GM12878 (cell line): ENCODE results near the gene NCS1. TPM values are rescaled to one million over a fixed set of nuclear protein-coding genes. Genes with fewer than 3 reads are reported as not detected.

Experiments used
- ATAC-seq: fragments of 200-7000 bp; cut with Tn5 transposase; 3 replicates; pipeline ENCODE4 v1.9.1; 2020; ENCODE audit warnings: mild to moderate bottlenecking, moderate library complexity
- BruUV-seq: library from RNA; stranded (reverse); fragments of 400-500 nt; replicated peaks from 2 replicates; lab custom pipeline; 2021; lab: Mats Ljungman, UMichigan
- CTCF ChIA-PET: fragments of 300-600 bp; sonication (Branson Sonifier 250); formaldehyde crosslinking; extraction: SDS; loops from one replicate; lab custom pipeline; 2021; ENCODE audit warnings: inconsistent platforms; lab: Yijun Ruan, JAX
- POLR2A ChIA-PET: fragments of 350-600 bp; formaldehyde crosslinking; extraction: SDS; loops from one replicate; lab custom pipeline; 2021; ENCODE audit warnings: inconsistent platforms; lab: Charles Lee
- RAD21 ChIA-PET: fragments of 300-600 bp; sonication (Branson Sonifier 250); formaldehyde crosslinking; loops from one replicate; lab custom pipeline; 2023; ENCODE audit warnings: antibody characterized with exemption; ENCODE audit not compliant: unreplicated experiment; lab: Charles Lee
- SMC1A ChIA-PET: fragments of 300-600 bp; sonication (Branson Sonifier 250); formaldehyde crosslinking; loops from one replicate; lab custom pipeline; 2023; ENCODE audit not compliant: unreplicated experiment, uncharacterized antibody; lab: Charles Lee
- DNase-seq: peaks from one replicate; pipeline ENCODE4 v3.0.0-alpha.2; 2011; ENCODE audit warnings: low read depth, low spot score
- FAIRE-seq: peaks from 3 replicates; lab custom pipeline; 2011; peaks lifted over from hg19 to GRCh38; lab: Jason Lieb, UNC
- H2AFZ ChIP-seq: 2 replicates; pipeline ENCODE4 v1.6.0; 2011; ENCODE audit warnings: low read depth, low read length, control low read depth; ENCODE audit not compliant: control insufficient read depth
- H3K27ac ChIP-seq: 2 replicates; pipeline ENCODE4 v1.5.1; 2011; ENCODE audit warnings: control low read depth; ENCODE audit not compliant: control insufficient read depth, insufficient read depth
- H3K27me3 ChIP-seq, 2 experiments: replicated peaks in 1 of 2; 2 replicates each; pipeline versions ENCODE4 v1.6.0 to v1.6.1; 2011; ENCODE audit warnings: low read length in 1 of 2; ENCODE audit not compliant: control insufficient read depth in 2 of 2, insufficient read depth in 2 of 2
- H3K36me3 ChIP-seq, 2 experiments: 2 replicates each; pipeline ENCODE4 v1.5.1; 2011; ENCODE audit warnings: low read length in 1 of 2; ENCODE audit not compliant: control insufficient read depth in 2 of 2, insufficient read depth in 2 of 2
- H3K4me1 ChIP-seq: 2 replicates; pipeline ENCODE4 v1.6.1; 2011; ENCODE audit warnings: mild to moderate bottlenecking, low read length, moderate library complexity, mixed read lengths; ENCODE audit not compliant: control insufficient read depth, insufficient read depth
- H3K4me2 ChIP-seq: 2 replicates; pipeline ENCODE4 v1.6.0; 2011; ENCODE audit warnings: control low read depth; ENCODE audit not compliant: control insufficient read depth, insufficient read depth
- H3K4me3 ChIP-seq: fragments of 200-600 bp; sonication (generic); 2 replicates; pipeline ENCODE4 v1.5.1; 2016
- H3K79me2 ChIP-seq: 2 replicates; pipeline ENCODE4 v1.6.0; 2011; ENCODE audit warnings: low read length; ENCODE audit not compliant: control insufficient read depth, insufficient read depth
- H3K9ac ChIP-seq: 2 replicates; pipeline ENCODE4 v1.8.0; 2011; ENCODE audit warnings: low read length, control low read depth, mixed read lengths; ENCODE audit not compliant: control insufficient read depth, insufficient read depth
- H3K9me3 ChIP-seq: replicated peaks from 3 replicates; pipeline ENCODE4 v1.5.1; 2011; ENCODE audit warnings: mild to moderate bottlenecking, low read length; ENCODE audit not compliant: control insufficient read depth, insufficient read depth
- H4K20me1 ChIP-seq: 2 replicates; pipeline ENCODE4 v1.6.0; 2011; ENCODE audit not compliant: control insufficient read depth, insufficient read depth
- CBX3 ChIP-seq: fragments of 200-600 bp; sonication (generic); IDR thresholded peaks from 2 replicates; pipeline ENCODE4 v1.6.1; 2016; ENCODE audit warnings: low read depth, borderline replicate concordance
- EED ChIP-seq: sonication (generic); IDR thresholded peaks from 2 replicates; pipeline ENCODE4 v1.6.1; 2016; ENCODE audit warnings: antibody characterized with exemption, low read depth
- FOXK2 ChIP-seq: fragments of 450-650 bp; IDR thresholded peaks from 2 replicates; pipeline ENCODE4 v1.6.1; 2017; ENCODE audit warnings: mild to moderate bottlenecking, moderate library complexity
- HDGF ChIP-seq: fragments of 450-650 bp; IDR thresholded peaks from 2 replicates; pipeline ENCODE4 v1.6.1; 2016; ENCODE audit warnings: antibody characterized with exemption
- NR2C1 ChIP-seq: fragments of 450-650 bp; IDR thresholded peaks from 2 replicates; pipeline ENCODE4 v1.6.1; 2017; ENCODE audit warnings: antibody characterized with exemption, mild to moderate bottlenecking, moderate library complexity
- POLR2A ChIP-seq: IDR thresholded peaks from 2 replicates; pipeline ENCODE4 v1.6.1; 2011; ENCODE audit warnings: low read depth, mild to moderate bottlenecking, low read length
- RB1 ChIP-seq: fragments of 450-650 bp; formaldehyde crosslinking; IDR thresholded peaks from 2 replicates; pipeline ENCODE4 v1.6.1; 2017; ENCODE audit warnings: mild to moderate bottlenecking, borderline replicate concordance
- SIN3A ChIP-seq: IDR thresholded peaks from 2 replicates; pipeline ENCODE4 v1.6.1; 2012; ENCODE audit warnings: low read depth, low read length, improper control_type of control experiment
- ZNF687 ChIP-seq: fragments of 450-650 bp; IDR thresholded peaks from 2 replicates; pipeline ENCODE4 v1.6.1; 2017; ENCODE audit warnings: mild to moderate bottlenecking, moderate library complexity
- WGBS: methylation state at CpG from one replicate; pipeline ENCODE4 v1.1.6; 2016; ENCODE audit warnings: low lambda C conversion rate; ENCODE audit not compliant: insufficient replicate concordance, insufficient coverage; ENCODE audit errors: missing lambda C conversion rate; 5-methylcytosine and 5-hydroxymethylcytosine counted together
- in situ Hi-C: fragments of 300-500 bp; cut with MboI; formaldehyde crosslinking; loops from 9 replicates; pipeline ENCODE4 v1.14.3; 2018; ENCODE audit warnings: mixed read lengths
- intact Hi-C: fragments of 100-400 bp; cut with micrococcal nuclease; formaldehyde crosslinking; loops from one replicate; pipeline ENCODE4 v1.14.2; 2022; ENCODE audit not compliant: unreplicated experiment
- polyA plus RNA-seq, 11 experiments: library from polyadenylated mRNA; depleted of rRNA in 4 of 11; unstranded in 6 of 11; stranded (reverse) in 5 of 11; fragments of >200 nt; fragmentation: Nextera tagmentation in 4 of 11; fragmentation: Illumina TruSeq in 1 of 11; extraction: Ambion mirVana in 4 of 11; extraction: Trizol in 1 of 11; gene quantifications; 1 replicate in 1 of 11; 2 replicates in 10 of 11; pipeline versions ENCODE4 v1.2.1 to v1.2.3, GENCODE V29; 2011 to 2016; ENCODE audit warnings: inconsistent platforms in 2 of 11, missing spikeins in 2 of 11, low read depth in 1 of 11
- total RNA-seq, 4 experiments: library from RNA; depleted of rRNA in 3 of 4; stranded (reverse); fragments of >200 nt in 3 of 4; fragmentation: Illumina TruSeq in 1 of 4; extraction: Trizol in 1 of 4; gene quantifications; 2 replicates each; pipeline versions ENCODE4 v1.2.1 to v1.2.3, GENCODE V29; 2013 to 2021
- TF ChIP-seq, protein P1 (sequence below), 3 experiments: IDR thresholded peaks in 2 of 3; conservative IDR thresholded peaks in 1 of 3; 2 replicates each; pipeline ENCODE4 v1.5.1; 2011; ENCODE audit warnings: low read depth in 3 of 3, low read length in 3 of 3, mild to moderate bottlenecking in 3 of 3, control low read depth in 2 of 3, moderate library complexity in 2 of 3, inconsistent platforms in 1 of 3, mixed read lengths in 1 of 3; ENCODE audit not compliant: control insufficient read depth in 2 of 3, insufficient read depth in 1 of 3; ENCODE audit errors: extremely low read depth in 1 of 3

NCS1 gene
- total and polyA plus RNA-seq, 10 of the 15 experiments (the other 5 are each of a cell fraction or from before 2014, with no cell fraction given): 0.04 to 0.22 (median 0.06) TPM; not detected in 4

DNA sequence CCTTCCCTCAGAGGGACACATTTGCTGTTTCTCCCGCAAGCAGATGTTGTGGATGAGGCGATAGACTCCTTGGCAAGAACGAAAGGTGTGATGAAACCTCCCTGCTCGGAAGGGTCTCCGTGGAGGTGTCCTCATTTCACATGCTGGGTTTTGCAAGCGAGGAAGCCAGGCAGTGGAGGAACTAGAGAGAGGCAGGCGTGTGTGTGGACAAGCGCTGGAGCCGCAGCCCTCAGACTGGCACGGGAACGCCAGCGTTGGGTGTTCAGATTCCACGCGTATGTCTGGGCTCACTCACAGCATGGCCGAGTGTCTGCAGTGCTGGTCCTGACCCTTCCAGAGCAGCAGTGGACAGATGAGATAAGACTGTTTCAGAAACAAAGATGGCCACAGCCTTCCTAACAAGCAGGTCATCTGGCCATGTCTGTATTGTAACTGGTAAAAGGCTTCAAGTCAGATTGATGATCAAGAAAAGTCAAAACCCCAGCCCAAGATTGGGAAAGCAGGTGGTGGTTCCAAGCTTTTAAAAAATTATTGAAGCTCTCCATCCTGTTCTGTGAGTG is 35.0 kb upstream of the NCS1 start:
- Histone ChIP-seq H3K4me3 (no peak overlapping the region), H3K9me3 (no peaks in the 10 kb centered on the region), H3K27ac (no peak overlapping the region), H3K4me1 (no peaks in the 10 kb centered on the region), H3K79me2 (no peaks in the 10 kb centered on the region), H3K27me3 (no peaks in the 10 kb centered on the region), H3K9ac (no peak overlapping the region), H3K36me3 (0 out of 4 replicates have a peak, but pooled peaks cover 0 to 2% of the 10 kb centered on the region in 2 experiments), H4K20me1 (no peaks in the 10 kb centered on the region), H2AFZ (no peak overlapping the region), H3K4me2 (no peak overlapping the region)
- intact Hi-C loops (no loop called here), in situ Hi-C loops (no loop called here)
- no peak for DNase-seq
- TF ChIP-seq NR2C1 (no peak), POLR2A (0 out of 2 replicates have a peak, but pooled peaks have one; percentile 32)
- SMC1A ChIA-PET: no interaction called here
- BruUV-seq: no TSS peak
- 93% methylated on average over 15 of the region's 15 CpGs for WGBS
- RAD21 ChIA-PET: no interaction called here
- no peak for FAIRE-seq
- CTCF ChIA-PET: no interaction called here
- POLR2A ChIA-PET: no interaction called here
- no peak for ATAC-seq

DNA sequence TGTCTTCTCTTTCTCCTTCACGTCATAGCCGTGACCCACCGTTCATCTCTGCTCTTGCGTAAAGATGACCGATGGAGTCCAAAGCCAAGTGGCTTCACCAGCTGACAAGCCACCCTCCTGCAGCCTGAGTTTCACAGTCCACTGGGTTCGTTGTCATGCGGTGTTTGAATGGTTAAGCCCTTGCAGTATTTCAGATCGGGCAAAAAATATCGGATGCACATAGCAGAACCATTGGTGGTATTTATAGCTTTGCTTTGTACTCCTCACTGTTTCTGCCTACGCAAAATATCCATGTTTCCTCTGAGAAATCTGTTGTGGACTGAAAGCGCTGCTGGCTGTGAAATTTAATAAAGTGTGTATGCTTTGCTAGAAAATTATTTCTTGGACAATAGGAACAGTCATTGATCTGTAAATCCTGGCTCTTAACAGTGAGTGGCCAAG is 34.5 kb upstream of the NCS1 start:
- in situ Hi-C loops (no loop called here), intact Hi-C loops (no loop called here)
- 97% methylated on average over 10 of the region's 11 CpGs for WGBS
- H3K9me3 ChIP-seq: no peaks in the 10 kb centered on the region
- H3K4me1 ChIP-seq: no peaks in the 10 kb centered on the region
- DNase-seq: no peak
- FAIRE-seq: no peak
- H2AFZ ChIP-seq: no peak overlapping the region
- H3K9ac ChIP-seq: no peak overlapping the region
- ChIA-PET CTCF (no interaction called here), SMC1A (no interaction called here), RAD21 (no interaction called here), POLR2A (no interaction called here)
- BruUV-seq: no TSS peak
- H4K20me1 ChIP-seq: no peaks in the 10 kb centered on the region
- H3K27me3 ChIP-seq: no peaks in the 10 kb centered on the region
- ATAC-seq: no peak
- no peak overlapping the region for H3K4me2 ChIP-seq
- H3K36me3 ChIP-seq: 0 out of 4 replicates have a peak, but pooled peaks cover 0 to 2% of the 10 kb centered on the region in 2 experiments
- H3K79me2 ChIP-seq: no peaks in the 10 kb centered on the region
- H3K4me3 ChIP-seq: no peak overlapping the region
- H3K27ac ChIP-seq: no peak overlapping the region
- TF ChIP-seq HDGF: no peak
- TF ChIP-seq SIN3A: no peak
- TF ChIP-seq EED: no peak
- TF ChIP-seq CBX3: no peak
- TF ChIP-seq ZNF687: no peak
- no peak for TF ChIP-seq FOXK2
- no peak for TF ChIP-seq RB1
- TF ChIP-seq, protein P1, sequence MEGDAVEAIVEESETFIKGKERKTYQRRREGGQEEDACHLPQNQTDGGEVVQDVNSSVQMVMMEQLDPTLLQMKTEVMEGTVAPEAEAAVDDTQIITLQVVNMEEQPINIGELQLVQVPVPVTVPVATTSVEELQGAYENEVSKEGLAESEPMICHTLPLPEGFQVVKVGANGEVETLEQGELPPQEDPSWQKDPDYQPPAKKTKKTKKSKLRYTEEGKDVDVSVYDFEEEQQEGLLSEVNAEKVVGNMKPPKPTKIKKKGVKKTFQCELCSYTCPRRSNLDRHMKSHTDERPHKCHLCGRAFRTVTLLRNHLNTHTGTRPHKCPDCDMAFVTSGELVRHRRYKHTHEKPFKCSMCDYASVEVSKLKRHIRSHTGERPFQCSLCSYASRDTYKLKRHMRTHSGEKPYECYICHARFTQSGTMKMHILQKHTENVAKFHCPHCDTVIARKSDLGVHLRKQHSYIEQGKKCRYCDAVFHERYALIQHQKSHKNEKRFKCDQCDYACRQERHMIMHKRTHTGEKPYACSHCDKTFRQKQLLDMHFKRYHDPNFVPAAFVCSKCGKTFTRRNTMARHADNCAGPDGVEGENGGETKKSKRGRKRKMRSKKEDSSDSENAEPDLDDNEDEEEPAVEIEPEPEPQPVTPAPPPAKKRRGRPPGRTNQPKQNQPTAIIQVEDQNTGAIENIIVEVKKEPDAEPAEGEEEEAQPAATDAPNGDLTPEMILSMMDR (IDR thresholded peaks at IDR 0.05 in 2 of 3, conservative IDR thresholded peaks at IDR 0.05 in 1 of 3; ENCODE audit: control insufficient read depth in 2 of 3, extremely low read depth in 1 of 3, insufficient read depth in 1 of 3, low read depth in 3 of 3, low read length in 3 of 3): no peak
